Choroid plexus epithelial cell (primary cell): ENCODE measurements around the gene DPYD.
A peak's percentile ranks its signal among the peaks of the same experiment; 100 is the strongest.

Source experiments
- DNase-seq: peaks from one replicate; pipeline ENCODE4 v3.0.0-alpha.2; 2010; ENCODE audit warnings: low read depth
- H3K4me3 ChIP-seq: 2 replicates; pipeline ENCODE4 v1.5.1; 2011; ENCODE audit warnings: low read depth, mild to moderate bottlenecking, control low read depth, low read length, moderate library complexity
- TF ChIP-seq, protein P1 (sequence below): conservative IDR thresholded peaks from 2 replicates; pipeline ENCODE4 v1.5.1; 2011; ENCODE audit warnings: low read depth, mild to moderate bottlenecking, control low read depth, inconsistent platforms, low read length, moderate library complexity

The DPYD gene

DNA sequence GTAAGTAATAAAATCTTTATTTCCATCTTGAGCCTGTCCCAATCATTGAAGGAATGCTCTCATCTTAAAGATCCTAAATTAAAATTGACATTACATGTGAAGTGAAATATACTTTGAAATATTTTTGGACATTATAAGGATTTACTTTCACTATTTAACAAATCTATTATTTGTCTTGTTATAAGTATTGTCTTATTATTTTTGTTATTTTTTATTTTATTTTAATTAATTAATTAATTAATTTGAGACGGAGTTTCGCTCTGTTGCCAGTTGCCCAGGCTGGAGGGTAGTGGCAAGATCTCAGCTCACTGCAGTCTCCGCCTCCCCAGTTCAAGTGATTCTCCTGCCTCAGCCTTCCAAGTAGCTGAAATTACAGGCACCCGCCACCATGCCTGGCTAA lies 343.2 kb downstream of the DPYD start:
- TF ChIP-seq, protein P1, sequence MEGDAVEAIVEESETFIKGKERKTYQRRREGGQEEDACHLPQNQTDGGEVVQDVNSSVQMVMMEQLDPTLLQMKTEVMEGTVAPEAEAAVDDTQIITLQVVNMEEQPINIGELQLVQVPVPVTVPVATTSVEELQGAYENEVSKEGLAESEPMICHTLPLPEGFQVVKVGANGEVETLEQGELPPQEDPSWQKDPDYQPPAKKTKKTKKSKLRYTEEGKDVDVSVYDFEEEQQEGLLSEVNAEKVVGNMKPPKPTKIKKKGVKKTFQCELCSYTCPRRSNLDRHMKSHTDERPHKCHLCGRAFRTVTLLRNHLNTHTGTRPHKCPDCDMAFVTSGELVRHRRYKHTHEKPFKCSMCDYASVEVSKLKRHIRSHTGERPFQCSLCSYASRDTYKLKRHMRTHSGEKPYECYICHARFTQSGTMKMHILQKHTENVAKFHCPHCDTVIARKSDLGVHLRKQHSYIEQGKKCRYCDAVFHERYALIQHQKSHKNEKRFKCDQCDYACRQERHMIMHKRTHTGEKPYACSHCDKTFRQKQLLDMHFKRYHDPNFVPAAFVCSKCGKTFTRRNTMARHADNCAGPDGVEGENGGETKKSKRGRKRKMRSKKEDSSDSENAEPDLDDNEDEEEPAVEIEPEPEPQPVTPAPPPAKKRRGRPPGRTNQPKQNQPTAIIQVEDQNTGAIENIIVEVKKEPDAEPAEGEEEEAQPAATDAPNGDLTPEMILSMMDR, result no peak
- DNase-seq, result no peak
- no peak overlapping the region for H3K4me3 ChIP-seq

DNA sequence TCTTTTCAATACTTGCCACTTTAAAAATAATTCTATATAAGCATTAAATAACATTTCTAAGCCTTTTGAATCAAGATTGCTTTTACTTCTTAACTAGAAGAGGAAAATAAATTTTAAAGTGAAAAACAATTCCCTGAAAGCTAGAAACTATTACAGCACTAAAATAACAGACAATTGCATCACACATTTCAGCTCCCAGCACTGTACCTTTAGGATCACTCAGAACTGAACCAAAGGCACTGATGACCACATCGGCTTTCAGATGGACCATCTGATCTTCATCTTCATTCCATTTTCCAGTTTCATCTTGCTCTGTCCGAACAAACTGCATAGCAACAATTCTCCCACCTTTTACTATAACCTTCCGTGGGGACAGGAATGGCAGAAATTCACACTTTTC lies 347.3 kb downstream of the DPYD start:
- peak; percentile 50 for DNase-seq
- TF ChIP-seq, protein P1, result no peak
- H3K4me3 ChIP-seq, result no peak overlapping the region

DNA sequence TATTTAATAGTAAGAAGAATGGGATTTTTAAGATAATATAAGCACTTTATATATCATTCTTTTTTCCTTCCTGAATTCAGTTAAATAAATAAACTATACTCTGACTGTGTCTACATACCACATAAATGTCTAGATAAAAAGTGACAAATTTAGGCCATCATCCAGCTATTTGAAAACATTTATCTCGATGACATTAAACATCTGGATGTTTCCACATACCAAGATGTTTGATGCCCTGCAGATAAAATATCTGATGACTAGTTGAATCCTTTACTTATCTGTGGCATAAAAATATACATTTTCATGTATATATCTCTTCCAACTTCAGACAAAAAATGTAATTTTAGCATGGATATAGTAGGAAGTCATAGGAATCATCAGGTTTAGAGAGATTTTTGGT lies 348.3 kb downstream of the DPYD start:
- no peak overlapping the region for H3K4me3 ChIP-seq
- TF ChIP-seq, protein P1, result no peak
- peak; percentile 5 for DNase-seq

DNA sequence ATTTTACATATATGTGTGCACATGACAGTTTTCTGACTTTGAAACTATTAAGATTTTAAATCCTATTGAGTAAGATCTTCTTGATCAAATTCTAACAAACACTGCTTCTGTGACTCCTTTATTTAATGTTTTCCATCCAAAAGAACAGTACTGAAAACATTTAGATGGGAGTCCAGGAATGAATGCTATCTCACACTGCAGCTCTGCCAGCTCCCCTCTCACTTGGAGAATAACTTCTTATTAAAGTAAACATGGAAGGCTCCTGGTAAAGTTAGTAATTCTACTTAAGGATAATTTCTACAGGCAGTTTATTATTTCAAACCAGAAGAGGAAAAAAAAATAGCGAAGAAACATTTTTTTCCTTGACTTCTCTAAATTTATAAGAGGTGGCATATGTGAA lies 349.1 kb downstream of the DPYD start:
- no peak overlapping the region for H3K4me3 ChIP-seq
- TF ChIP-seq, protein P1, result no peak
- DNase-seq, result peak; percentile 18

DNA sequence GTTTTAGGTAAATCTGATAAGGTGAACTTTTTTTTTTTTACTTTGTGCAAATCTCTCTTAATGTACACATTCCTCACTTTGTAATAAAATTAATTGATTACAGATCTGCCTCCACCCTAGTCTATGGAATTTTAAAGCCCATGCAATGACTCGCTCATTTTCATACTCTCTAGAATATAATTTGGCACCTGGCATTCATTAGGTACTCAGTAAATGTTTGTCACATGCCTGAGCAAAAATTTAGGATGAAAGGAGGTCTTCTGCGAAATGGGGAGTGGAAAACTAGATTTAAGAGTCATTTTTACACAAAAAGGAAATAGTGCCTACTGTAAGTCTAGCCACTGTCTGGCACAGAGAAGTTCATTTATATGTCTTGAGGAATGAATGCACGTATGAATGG lies 350.1 kb downstream of the DPYD start:
- TF ChIP-seq, protein P1, result no peak
- no peak overlapping the region for H3K4me3 ChIP-seq
- DNase-seq, result no peak

DNA sequence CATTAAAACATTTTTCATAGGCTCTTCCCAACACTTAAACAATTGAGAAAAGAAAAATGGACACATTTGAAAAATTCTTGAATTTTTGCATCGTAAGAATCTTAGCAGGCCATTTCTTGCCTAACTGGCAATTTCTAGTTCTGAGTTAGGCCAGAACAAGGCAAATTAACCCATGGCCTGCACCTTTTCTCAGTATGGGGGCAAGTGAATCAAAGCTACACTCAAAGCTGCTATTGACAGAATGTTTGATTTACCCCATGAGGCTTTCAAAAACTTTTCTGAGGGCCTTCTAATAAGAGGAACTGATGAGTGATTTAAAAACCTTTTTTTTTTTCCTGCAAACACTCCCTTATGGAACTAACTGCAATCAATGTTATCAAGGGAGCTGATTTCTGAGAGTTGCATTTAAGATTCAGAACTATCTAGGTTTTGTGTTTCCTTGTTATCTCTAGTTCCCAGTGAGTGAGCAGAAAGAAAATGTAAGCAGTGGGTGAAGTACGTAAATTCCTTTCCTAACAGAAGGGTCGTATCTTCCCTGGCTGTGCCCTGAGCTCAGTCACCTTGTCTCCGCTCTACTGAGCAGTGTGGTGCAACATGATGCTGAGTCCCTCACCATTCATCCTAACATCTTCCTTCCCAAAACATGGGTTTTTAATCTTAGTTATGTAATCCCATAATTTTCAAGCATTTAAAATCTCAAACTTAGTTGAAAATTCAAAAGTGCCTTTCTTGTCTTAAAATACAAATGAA lies 353.7 kb downstream of the DPYD start:
- H3K4me3 ChIP-seq, result no peak overlapping the region
- TF ChIP-seq, protein P1, result no peak
- peak; percentile 23 for DNase-seq

DNA sequence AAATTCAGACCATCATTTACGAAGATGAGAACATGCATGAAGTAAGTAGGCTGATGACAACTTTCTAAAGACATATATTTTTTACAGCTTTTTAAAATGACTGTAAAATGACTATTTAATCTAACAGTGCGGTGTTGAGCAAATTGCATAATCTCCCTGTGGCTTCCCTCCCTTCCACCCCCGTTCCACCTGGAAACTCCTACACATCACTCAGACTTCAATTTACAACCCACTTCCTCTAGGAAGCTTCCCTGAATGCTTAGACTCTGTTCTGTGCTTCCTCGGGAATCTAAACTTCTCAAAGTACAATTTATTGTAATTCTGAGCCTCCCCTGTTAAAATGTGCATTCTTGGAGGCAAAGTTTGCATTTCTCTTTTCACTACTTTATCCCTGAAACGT lies 354.9 kb downstream of the DPYD start:
- no peak overlapping the region for H3K4me3 ChIP-seq
- DNase-seq, result no peak
- TF ChIP-seq, protein P1, result no peak
